OCI-M2 (cell line): ENCODE measurements around the gene METTL24.

Experiments used
- DNase-seq: peaks from one replicate; lab custom pipeline; 2025; ENCODE audit not compliant: unreplicated experiment; lab: John Stamatoyannopoulos, UW

The METTL24 gene

GRCh38 chr6:110201151-110201884 lies 156.8 kb downstream of the METTL24 start:
- DNase-seq = peak; percentile 42

DNA sequence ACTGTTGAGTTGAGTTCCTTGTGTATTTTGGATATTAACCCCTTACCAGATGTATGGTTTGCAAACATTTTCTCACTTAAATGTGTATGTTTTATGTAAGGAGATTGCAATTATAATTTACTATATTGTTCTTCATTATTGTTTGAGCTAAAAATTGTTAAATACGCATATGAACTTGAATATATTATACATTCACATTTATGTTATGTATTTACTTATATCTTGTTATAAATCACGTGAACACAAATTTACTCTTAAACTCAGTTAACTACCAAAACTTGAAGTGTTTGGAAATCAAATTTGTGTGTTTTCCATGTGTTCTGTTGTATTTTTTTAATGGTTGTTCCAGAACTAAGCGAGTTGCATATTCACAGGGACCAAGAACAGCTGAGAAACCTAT lies 159.6 kb downstream of the METTL24 start:
- no peak for DNase-seq

DNA sequence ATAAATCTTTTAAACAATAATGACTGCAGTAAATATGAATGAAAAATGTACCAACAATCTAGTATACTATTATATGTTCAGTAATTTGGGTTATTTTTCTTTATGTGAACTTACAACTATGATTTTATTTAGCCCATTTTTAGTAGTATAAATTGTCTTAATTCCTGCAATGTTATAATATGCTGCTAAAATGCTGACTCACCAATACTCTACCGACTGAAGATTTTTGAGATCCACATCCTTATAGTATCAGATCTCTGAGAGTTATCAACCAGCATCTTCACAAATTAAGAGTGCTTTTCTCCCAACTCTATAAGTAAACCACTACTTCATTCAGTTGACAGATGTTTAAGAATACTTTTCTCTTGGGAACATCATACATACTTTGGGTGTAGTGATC lies 161.3 kb downstream of the METTL24 start:
- no peak for DNase-seq

GRCh38 chr6:110195639-110196038 lies 162.5 kb downstream of the METTL24 start:
- DNase-seq = no peak
